A549 (cell line): ENCODE data around the gene VWA5B2. TPM values are rescaled to one million over a fixed set of nuclear protein-coding genes. Genes with fewer than 3 reads are reported as not detected.

Experiments
- ATAC-seq, 2 experiments: fragments of 200-7000 bp in 1 of 2; fragments of >200 bp in 1 of 2; cut with Nextera tagmentation in 1 of 2; cut with Tn5 transposase in 1 of 2; 3 replicates each; pipeline versions ENCODE4 v1.8.0 to v1.9.1; 2018 to 2020; ENCODE audit warnings: mild to moderate bottlenecking in 1 of 2, moderate library complexity in 1 of 2
- CTCF ChIA-PET: fragments of 300-600 bp; sonication (Branson Sonifier 250); formaldehyde crosslinking; extraction: SDS; loops from one replicate; lab custom pipeline; 2021; ENCODE audit warnings: antibody characterized with exemption, inconsistent platforms; lab: Yijun Ruan, JAX
- POLR2A ChIA-PET: fragments of 350-600 bp; formaldehyde crosslinking; extraction: SDS; loops from one replicate; lab custom pipeline; 2021; ENCODE audit warnings: antibody characterized with exemption, inconsistent platforms; lab: Yijun Ruan, JAX
- DNase-seq, 2 experiments: peaks; one replicate each; pipeline versions ENCODE4 v3.0.0 to v3.0.0-alpha.2; 2011 to 2016; ENCODE audit warnings: low read depth in 1 of 2, low spot score in 1 of 2
- FAIRE-seq: peaks from 2 replicates; lab custom pipeline; 2011; peaks lifted over from hg19 to GRCh38; lab: Jason Lieb, UNC
- H3K27ac ChIP-seq, 2 experiments: fragments of >200 bp; sonication (Bioruptor Twin); formaldehyde crosslinking; 3 replicates each; pipeline ENCODE4 v1.5.1; 2016 to 2017
- H3K4me1 ChIP-seq: fragments of >200 bp; sonication (Bioruptor Twin); formaldehyde crosslinking; 3 replicates; pipeline ENCODE4 v1.6.1; 2016
- H3K4me2 ChIP-seq: fragments of >200 bp; sonication (Bioruptor Twin); formaldehyde crosslinking; 3 replicates; pipeline ENCODE4 v1.6.1; 2016
- H3K4me3 ChIP-seq: fragments of >200 bp; sonication (Bioruptor Twin); formaldehyde crosslinking; 3 replicates; pipeline ENCODE4 v1.5.1; 2016
- H3K9me3 ChIP-seq: fragments of >200 bp; sonication (Bioruptor Twin); formaldehyde crosslinking; 3 replicates; pipeline ENCODE4 v1.6.1; 2016
- CBX2 ChIP-seq: fragments of 200-600 bp; sonication (generic); IDR thresholded peaks from 2 replicates; pipeline ENCODE4 v1.6.1; 2016; ENCODE audit warnings: low read depth, mild to moderate bottlenecking, borderline replicate concordance
- CEBPB ChIP-seq, 2 experiments: fragments of >200 bp in 1 of 2; sonication (Bioruptor Twin) in 1 of 2; formaldehyde crosslinking in 1 of 2; IDR thresholded peaks; 2 replicates each; pipeline ENCODE4 v1.6.1; 2012 to 2016
- CHD4 ChIP-seq: fragments of 200-600 bp; sonication (generic); IDR thresholded peaks from 2 replicates; pipeline ENCODE4 v1.6.1; 2016; ENCODE audit warnings: antibody characterized with exemption, mild to moderate bottlenecking, borderline replicate concordance
- EHMT2 ChIP-seq: fragments of 200-600 bp; sonication (generic); IDR thresholded peaks from 2 replicates; pipeline ENCODE4 v1.6.1; 2016; ENCODE audit warnings: antibody characterized with exemption, low read depth, mild to moderate bottlenecking, moderate library complexity
- EP300 ChIP-seq, 2 experiments: fragments of >200 bp; sonication (Bioruptor Twin); formaldehyde crosslinking; IDR thresholded peaks; 2 replicates in 1 of 2; 3 replicates in 1 of 2; pipeline ENCODE4 v1.6.1; 2016 to 2017
- ESRRA ChIP-seq: fragments of 150-350 bp; IDR thresholded peaks from 2 replicates; pipeline ENCODE4 v1.6.1; 2014; ENCODE audit warnings: mild to moderate bottlenecking, low read length, borderline replicate concordance
- FOXS1 ChIP-seq: fragments of 250-450 bp; sonication (Bioruptor Pico); IDR thresholded peaks from 2 replicates; pipeline ENCODE4 v1.5.0; 2020; ENCODE audit warnings: mild to moderate bottlenecking, moderate library complexity
- HDAC2 ChIP-seq: fragments of 200-600 bp; sonication (generic); IDR thresholded peaks from 2 replicates; pipeline ENCODE4 v1.6.1; 2016
- HOXB13 ChIP-seq: fragments of 250-450 bp; sonication (Bioruptor Pico); IDR thresholded peaks from 2 replicates; pipeline ENCODE4 v1.5.0; 2020; ENCODE audit warnings: low read depth, mild to moderate bottlenecking, moderate library complexity
- HOXB5 ChIP-seq: fragments of 250-450 bp; sonication (Bioruptor Pico); IDR thresholded peaks from 2 replicates; pipeline ENCODE4 v1.5.0; 2020; ENCODE audit warnings: mild to moderate bottlenecking, moderate library complexity
- JUN ChIP-seq, 2 experiments: fragments of >200 bp; sonication (Bioruptor Twin); formaldehyde crosslinking; IDR thresholded peaks; 2 replicates in 1 of 2; 3 replicates in 1 of 2; pipeline ENCODE4 v1.6.1; 2016 to 2017
- JUNB ChIP-seq: fragments of >200 bp; sonication (Bioruptor Twin); formaldehyde crosslinking; IDR thresholded peaks from 2 replicates; pipeline ENCODE4 v1.6.1; 2016
- KDM5A ChIP-seq: fragments of 200-600 bp; sonication (generic); IDR thresholded peaks from 2 replicates; pipeline ENCODE4 v1.6.1; 2016; ENCODE audit warnings: antibody characterized with exemption, mild to moderate bottlenecking
- MAFK ChIP-seq: fragments of 450-650 bp; IDR thresholded peaks from 2 replicates; pipeline ENCODE4 v1.6.1; 2014; ENCODE audit not compliant: partially characterized antibody
- NPAS2 ChIP-seq: fragments of 250-450 bp; sonication (Bioruptor Pico); IDR thresholded peaks from 2 replicates; pipeline ENCODE4 v1.8.0; 2022; ENCODE audit warnings: mild to moderate bottlenecking, moderate library complexity, borderline replicate concordance
- PHF8 ChIP-seq: fragments of 200-600 bp; sonication (generic); IDR thresholded peaks from 2 replicates; pipeline ENCODE4 v1.6.1; 2016; ENCODE audit warnings: low read depth, mild to moderate bottlenecking, antibody characterized with exemption, moderate library complexity, borderline replicate concordance
- POLR2AphosphoS2 ChIP-seq: conservative IDR thresholded peaks from 2 replicates; pipeline ENCODE4 v1.6.1; 2012; ENCODE audit warnings: low read length, improper control_type of control experiment, inconsistent platforms
- RAD21 ChIP-seq, 2 experiments: fragments of >200 bp in 1 of 2; sonication (Bioruptor Twin) in 1 of 2; formaldehyde crosslinking in 1 of 2; IDR thresholded peaks in 1 of 2; conservative IDR thresholded peaks in 1 of 2; 2 replicates in 1 of 2; 3 replicates in 1 of 2; pipeline ENCODE4 v1.6.1; 2012 to 2018; ENCODE audit warnings: inconsistent platforms in 1 of 2
- RCOR1 ChIP-seq: fragments of 150-350 bp; IDR thresholded peaks from 2 replicates; pipeline ENCODE4 v1.6.1; 2014; ENCODE audit warnings: antibody characterized with exemption, low read length, low read depth
- RNF2 ChIP-seq: fragments of 200-600 bp; sonication (generic); IDR thresholded peaks from 2 replicates; pipeline ENCODE4 v1.6.1; 2016; ENCODE audit warnings: low read depth, mild to moderate bottlenecking, antibody characterized with exemption, moderate library complexity, borderline replicate concordance
- ZC3H11A ChIP-seq: fragments of 450-650 bp; IDR thresholded peaks from 2 replicates; pipeline ENCODE4 v1.6.1; 2014; ENCODE audit warnings: antibody characterized with exemption, mild to moderate bottlenecking
- ZNF302 ChIP-seq: fragments of 250-450 bp; sonication (Bioruptor Pico); IDR thresholded peaks from 2 replicates; pipeline ENCODE4 v1.9.0; 2021; ENCODE audit warnings: inconsistent platforms, mild to moderate bottlenecking, moderate library complexity
- WGBS: methylation state at CpG from one replicate; pipeline ENCODE4 v1.1.6; 2017; ENCODE audit errors: missing lambda C conversion rate; 5-methylcytosine and 5-hydroxymethylcytosine counted together
- polyA plus RNA-seq, 4 experiments: library from polyadenylated mRNA; depleted of rRNA in 3 of 4; stranded (reverse); fragments of >200 nt; fragmentation: RNase III in 1 of 4; extraction: RNeasy Plus Mini Kit Qiagen cat#74134 plus additional on column Dnase treatment in 1 of 4; gene quantifications; 2 replicates in 3 of 4; 3 replicates in 1 of 4; pipeline ENCODE4 v1.2.3, GENCODE V29; 2011 to 2017
- TF ChIP-seq, protein P1 (sequence below): fragments of 250-450 bp; sonication (Bioruptor Pico); IDR thresholded peaks from 2 replicates; pipeline ENCODE4 v1.5.0; 2021; ENCODE audit warnings: mild to moderate bottlenecking, moderate library complexity, borderline replicate concordance
- TF ChIP-seq, protein P2 (sequence below): fragments of 450-650 bp; IDR thresholded peaks from 2 replicates; pipeline ENCODE4 v1.6.1; 2014; ENCODE audit warnings: antibody characterized with exemption
- TF ChIP-seq, protein P3 (sequence below): fragments of >200 bp; sonication (Bioruptor Twin); formaldehyde crosslinking; IDR thresholded peaks from 3 replicates; pipeline ENCODE4 v1.6.1; 2016
- TF ChIP-seq, protein P4 (sequence below): IDR thresholded peaks from 2 replicates; pipeline ENCODE4 v1.6.1; 2012

Gene VWA5B2
- polyA plus RNA-seq, 2 of the 4 experiments (the other 2 are of a cell fraction), result 0.37 to 0.48 TPM

DNA sequence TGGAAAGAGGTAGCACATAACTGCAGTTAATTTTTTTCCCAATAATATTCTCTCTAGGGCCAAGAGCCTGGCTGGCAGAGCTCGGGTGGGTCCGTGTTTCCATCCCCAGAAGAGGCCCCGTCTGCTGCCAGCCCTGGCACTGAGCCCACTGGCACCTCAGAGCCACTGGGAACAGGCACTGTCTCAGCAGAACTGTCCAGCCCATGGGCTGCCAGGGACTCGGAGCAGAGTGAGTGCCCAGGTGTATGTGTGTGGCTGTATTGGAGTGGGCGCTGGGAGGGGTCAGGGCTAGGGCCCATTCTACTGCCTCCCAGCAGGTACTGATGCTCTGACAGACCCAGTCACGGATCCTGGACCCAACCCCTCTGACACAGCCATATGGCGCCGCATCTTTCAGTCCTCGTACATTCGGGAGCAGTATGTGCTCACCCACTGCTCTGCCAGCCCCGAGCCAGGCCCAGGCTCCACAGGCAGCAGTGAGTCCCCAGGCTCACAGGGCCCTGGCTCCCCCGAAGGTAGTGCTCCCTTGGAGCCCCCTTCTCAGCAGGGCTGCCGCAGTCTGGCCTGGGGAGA lies 8.9 kb downstream of the VWA5B2 start:
- TF ChIP-seq, protein P1, sequence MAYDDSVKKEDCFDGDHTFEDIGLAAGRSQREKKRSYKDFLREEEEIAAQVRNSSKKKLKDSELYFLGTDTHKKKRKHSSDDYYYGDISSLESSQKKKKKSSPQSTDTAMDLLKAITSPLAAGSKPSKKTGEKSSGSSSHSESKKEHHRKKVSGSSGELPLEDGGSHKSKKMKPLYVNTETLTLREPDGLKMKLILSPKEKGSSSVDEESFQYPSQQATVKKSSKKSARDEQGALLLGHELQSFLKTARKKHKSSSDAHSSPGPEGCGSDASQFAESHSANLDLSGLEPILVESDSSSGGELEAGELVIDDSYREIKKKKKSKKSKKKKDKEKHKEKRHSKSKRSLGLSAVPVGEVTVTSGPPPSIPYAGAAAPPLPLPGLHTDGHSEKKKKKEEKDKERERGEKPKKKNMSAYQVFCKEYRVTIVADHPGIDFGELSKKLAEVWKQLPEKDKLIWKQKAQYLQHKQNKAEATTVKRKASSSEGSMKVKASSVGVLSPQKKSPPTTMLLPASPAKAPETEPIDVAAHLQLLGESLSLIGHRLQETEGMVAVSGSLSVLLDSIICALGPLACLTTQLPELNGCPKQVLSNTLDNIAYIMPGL (CRISPR knock-in tag), result no peak
- TF ChIP-seq EHMT2 (no peak), RAD21 (conservative IDR thresholded peaks at IDR 0.05 in 1 of 2, IDR thresholded peaks at IDR 0.05 in 1 of 2) (no peak), FOXS1 (CRISPR knock-in tag) (no peak), JUNB (no peak), JUN (IDR thresholded peaks at IDR 0.05) (no peak), CEBPB (IDR thresholded peaks at IDR 0.05) (no peak)
- Histone ChIP-seq H3K4me3 (no peak overlapping the region), H3K4me2 (no peak overlapping the region), H3K4me1 (peaks cover 7% of the 10 kb centered on the region; the same call in 2 of the 3 replicates), H3K9me3 (no peaks in the 10 kb centered on the region), H3K27ac (no peak overlapping the region)
- 80% methylated on average over 11 of the region's 13 CpGs for whole genome bisulfite sequencing
- no peak for FAIRE-seq
- ChIA-PET CTCF (interaction anchor here (3.7 to 5.3 kb wide), 2 partner anchors 10 to 12 kb away, joined by 19 to 44 read pairs; partner anchors contain the start of genes EEF1AKMT4 and VWA5B2), POLR2A (no interaction called here)
- no peak for ATAC-seq
- DNase-seq, result no peak

DNA sequence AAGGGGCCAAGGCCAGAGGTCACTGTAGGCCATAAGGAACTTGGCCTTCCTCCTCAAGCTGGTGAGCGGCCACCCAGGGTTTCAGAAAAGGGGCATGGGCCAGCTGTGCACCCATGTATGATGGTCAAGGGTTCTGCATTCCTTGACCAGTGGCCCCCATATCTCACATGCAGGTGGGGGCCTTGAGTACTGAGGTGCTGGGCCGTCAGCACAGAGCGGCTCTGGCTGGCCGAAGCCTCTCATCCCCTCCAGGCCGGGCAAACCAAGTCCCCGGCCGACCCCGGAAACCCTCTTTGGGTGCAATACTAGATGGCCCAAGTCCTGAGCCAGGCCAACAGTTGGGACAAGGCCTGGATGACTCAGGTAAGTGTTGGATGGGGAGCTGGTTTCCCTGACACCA lies 9.8 kb downstream of the VWA5B2 start:
- POLR2A ChIA-PET, result no interaction called here
- Histone ChIP-seq H3K27ac (no peak overlapping the region), H3K4me1 (peaks cover 4% of the 10 kb centered on the region; the same call in 2 of the 3 replicates), H3K9me3 (no peaks in the 10 kb centered on the region), H3K4me2 (no peak overlapping the region), H3K4me3 (no peak overlapping the region)
- CTCF ChIA-PET, result interaction anchor here (1.5 to 5.3 kb wide), 5 partner anchors 11 to 343 kb away, joined by 3 to 44 read pairs (median 7); partner anchors contain the start of genes EEF1AKMT4 and VWA5B2
- DNase-seq (no peak), FAIRE-seq (no peak), ATAC-seq (no peak)
- WGBS, result 75% methylated on average over 1 of the region's 8 CpGs
- TF ChIP-seq CHD4 (no peak), ZNF302 (CRISPR knock-in tag) (no peak), PHF8 (no peak), NPAS2 (no peak), RCOR1 (no peak), HDAC2 (no peak), KDM5A (no peak), HOXB13 (CRISPR knock-in tag) (no peak), HOXB5 (CRISPR knock-in tag) (no peak), POLR2AphosphoS2 (no peak)
- TF ChIP-seq, protein P2, sequence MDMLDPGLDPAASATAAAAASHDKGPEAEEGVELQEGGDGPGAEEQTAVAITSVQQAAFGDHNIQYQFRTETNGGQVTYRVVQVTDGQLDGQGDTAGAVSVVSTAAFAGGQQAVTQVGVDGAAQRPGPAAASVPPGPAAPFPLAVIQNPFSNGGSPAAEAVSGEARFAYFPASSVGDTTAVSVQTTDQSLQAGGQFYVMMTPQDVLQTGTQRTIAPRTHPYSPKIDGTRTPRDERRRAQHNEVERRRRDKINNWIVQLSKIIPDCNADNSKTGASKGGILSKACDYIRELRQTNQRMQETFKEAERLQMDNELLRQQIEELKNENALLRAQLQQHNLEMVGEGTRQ, result no peak
- TF ChIP-seq, protein P1 (CRISPR knock-in tag), result no peak

DNA sequence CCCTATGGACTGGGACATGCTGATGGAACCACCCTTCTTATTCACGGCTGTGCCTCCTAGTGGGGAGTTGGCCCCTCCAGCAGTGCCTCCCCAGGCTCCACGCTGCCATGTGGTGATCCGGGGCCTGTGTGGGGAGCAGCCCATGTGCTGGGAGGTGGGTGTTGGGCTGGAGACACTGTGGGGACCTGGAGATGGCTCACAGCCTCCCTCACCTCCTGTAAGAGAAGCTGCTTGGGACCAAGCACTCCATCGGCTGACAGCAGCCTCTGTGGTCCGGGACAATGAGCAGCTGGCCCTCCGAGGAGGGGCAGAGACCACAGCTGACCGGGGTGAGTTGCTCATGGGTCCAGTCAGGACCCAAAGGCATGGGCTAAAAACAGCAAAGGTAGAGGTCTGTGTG lies 10.3 kb downstream of the VWA5B2 start:
- CTCF ChIA-PET, result interaction anchor here (1.5 to 5.3 kb wide), 5 partner anchors 10 to 344 kb away, joined by 3 to 44 read pairs (median 7); partner anchors contain the start of genes EEF1AKMT4 and VWA5B2
- POLR2A ChIA-PET, result no interaction called here
- H3K4me3 ChIP-seq, result no peak overlapping the region
- TF ChIP-seq, protein P3, sequence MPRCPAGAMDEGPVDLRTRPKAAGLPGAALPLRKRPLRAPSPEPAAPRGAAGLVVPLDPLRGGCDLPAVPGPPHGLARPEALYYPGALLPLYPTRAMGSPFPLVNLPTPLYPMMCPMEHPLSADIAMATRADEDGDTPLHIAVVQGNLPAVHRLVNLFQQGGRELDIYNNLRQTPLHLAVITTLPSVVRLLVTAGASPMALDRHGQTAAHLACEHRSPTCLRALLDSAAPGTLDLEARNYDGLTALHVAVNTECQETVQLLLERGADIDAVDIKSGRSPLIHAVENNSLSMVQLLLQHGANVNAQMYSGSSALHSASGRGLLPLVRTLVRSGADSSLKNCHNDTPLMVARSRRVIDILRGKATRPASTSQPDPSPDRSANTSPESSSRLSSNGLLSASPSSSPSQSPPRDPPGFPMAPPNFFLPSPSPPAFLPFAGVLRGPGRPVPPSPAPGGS, result no peak
- TF ChIP-seq PHF8 (no peak), CHD4 (no peak), ZC3H11A (no peak), RNF2 (no peak), JUN (IDR thresholded peaks at IDR 0.05) (no peak), POLR2AphosphoS2 (no peak), ESRRA (no peak), EP300 (IDR thresholded peaks at IDR 0.05) (no peak), FOXS1 (CRISPR knock-in tag) (no peak), MAFK (no peak), CBX2 (no peak)
- TF ChIP-seq, protein P2, result no peak
- TF ChIP-seq, protein P4, sequence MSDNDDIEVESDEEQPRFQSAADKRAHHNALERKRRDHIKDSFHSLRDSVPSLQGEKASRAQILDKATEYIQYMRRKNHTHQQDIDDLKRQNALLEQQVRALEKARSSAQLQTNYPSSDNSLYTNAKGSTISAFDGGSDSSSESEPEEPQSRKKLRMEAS, result no peak

More for the DNA sequence above, 10.3 kb downstream of the VWA5B2 start:
- Histone ChIP-seq H3K4me2 (no peak overlapping the region), H3K9me3 (no peaks in the 10 kb centered on the region), H3K4me1 (no peaks in the 10 kb centered on the region), H3K27ac (no peak overlapping the region)
- no peak for FAIRE-seq
- DNase-seq, result no peak
- WGBS, result 89% methylated on average over 5 of the region's 7 CpGs
- ATAC-seq, result no peak
